ENCODE data around the gene SUCLG2. TPM values are rescaled to one million over a fixed set of nuclear protein-coding genes. Genes with fewer than 3 reads are reported as not detected.
A peak's percentile ranks its signal among the peaks of the same experiment; 100 is the strongest.

SUCLG2 gene
- total RNA-seq, 1 donor: 56.8 TPM

DNA sequence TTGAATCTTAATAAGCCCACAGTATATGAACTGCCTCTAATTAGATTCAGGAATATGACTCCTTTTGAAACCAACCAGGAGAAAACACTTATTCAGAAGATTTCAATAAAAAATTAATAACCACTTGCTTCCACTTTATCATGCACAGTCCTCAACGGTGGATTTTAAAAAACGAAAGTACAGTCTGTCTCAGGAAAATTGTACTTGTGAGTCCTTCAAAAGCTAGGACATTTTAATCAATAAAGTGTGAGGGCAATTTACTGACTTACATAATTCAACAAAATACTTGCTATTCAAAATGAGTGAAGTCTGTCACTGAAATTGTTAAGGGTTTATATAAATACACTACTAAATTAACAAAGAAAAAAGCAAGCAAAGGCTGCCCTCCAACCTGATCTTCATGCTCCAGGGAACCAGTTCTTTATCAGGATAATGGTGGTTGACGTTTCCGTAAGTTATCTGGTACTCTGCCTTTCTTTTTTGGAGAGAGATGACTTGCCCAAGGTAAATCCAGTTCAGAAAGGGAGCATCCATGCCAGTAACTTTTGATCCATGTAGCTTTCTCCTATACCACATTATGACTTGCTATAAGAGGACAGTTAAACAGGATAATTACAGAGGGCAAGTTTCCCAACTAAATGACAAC lies 17.0 kb downstream of the SUCLG2 start:
- H3K4me2 ChIP-seq (ENCODE audit: insufficient read depth, low read length): no peak overlapping the region
- H3K27me3 ChIP-seq (ENCODE audit: insufficient read depth, low read length): no peaks in the 10 kb centered on the region
- peaks cover 35% of the 10 kb centered on the region for H3K4me1 ChIP-seq (ENCODE audit: insufficient read depth, low read length)
- peaks cover 5% of the 10 kb centered on the region for H4K20me1 ChIP-seq (ENCODE audit: insufficient read depth, low read length)
- peak overlapping the region; percentile 9 for H3K27ac ChIP-seq (ENCODE audit: low read depth, low read length)
- no peaks in the 10 kb centered on the region for H3K36me3 ChIP-seq (ENCODE audit: insufficient read depth, low read length)
- no peak overlapping the region for H3K4me3 ChIP-seq (ENCODE audit: insufficient read depth, low read length)
- TF ChIP-seq, protein P1, sequence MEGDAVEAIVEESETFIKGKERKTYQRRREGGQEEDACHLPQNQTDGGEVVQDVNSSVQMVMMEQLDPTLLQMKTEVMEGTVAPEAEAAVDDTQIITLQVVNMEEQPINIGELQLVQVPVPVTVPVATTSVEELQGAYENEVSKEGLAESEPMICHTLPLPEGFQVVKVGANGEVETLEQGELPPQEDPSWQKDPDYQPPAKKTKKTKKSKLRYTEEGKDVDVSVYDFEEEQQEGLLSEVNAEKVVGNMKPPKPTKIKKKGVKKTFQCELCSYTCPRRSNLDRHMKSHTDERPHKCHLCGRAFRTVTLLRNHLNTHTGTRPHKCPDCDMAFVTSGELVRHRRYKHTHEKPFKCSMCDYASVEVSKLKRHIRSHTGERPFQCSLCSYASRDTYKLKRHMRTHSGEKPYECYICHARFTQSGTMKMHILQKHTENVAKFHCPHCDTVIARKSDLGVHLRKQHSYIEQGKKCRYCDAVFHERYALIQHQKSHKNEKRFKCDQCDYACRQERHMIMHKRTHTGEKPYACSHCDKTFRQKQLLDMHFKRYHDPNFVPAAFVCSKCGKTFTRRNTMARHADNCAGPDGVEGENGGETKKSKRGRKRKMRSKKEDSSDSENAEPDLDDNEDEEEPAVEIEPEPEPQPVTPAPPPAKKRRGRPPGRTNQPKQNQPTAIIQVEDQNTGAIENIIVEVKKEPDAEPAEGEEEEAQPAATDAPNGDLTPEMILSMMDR (IDR thresholded peaks at IDR 0.05; ENCODE audit: extremely low read depth, low read depth, low read length): no peak
- no peak overlapping the region for H2AFZ ChIP-seq (ENCODE audit: low read length)
- peaks cover 71% of the 10 kb centered on the region for H3K79me2 ChIP-seq (ENCODE audit: insufficient read depth, low read length)
- H3K9me3 ChIP-seq (ENCODE audit: low read depth, low read length): no peaks in the 10 kb centered on the region
- DNase-seq (ENCODE audit: insufficient read length, low spot score, missing footprints): no peak

DNA sequence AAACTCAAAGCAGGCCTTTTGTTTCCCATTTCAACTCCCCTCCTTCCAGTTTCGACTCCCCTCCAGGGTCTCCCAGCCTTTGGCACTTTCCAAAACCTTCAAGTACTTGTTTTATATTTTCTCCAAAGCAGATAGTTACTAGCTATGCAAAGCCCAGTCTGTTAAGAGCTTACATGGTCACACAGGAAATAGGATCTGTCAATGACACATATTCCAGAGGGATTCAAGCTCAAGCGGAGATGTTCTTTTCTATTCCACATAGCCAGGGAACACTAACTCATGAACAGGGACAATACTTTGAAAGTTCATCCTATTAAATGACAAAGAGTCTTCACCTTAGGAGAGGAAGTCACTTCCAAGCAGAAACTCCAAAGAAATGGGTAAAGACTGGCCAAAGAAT lies 18.6 kb downstream of the SUCLG2 start:
- Histone ChIP-seq H3K4me3 (ENCODE audit: insufficient read depth, low read length) (peak overlapping the region; percentile 3), H3K4me2 (ENCODE audit: insufficient read depth, low read length) (peak overlapping the region; percentile 65), H3K4me1 (ENCODE audit: insufficient read depth, low read length) (peaks cover 34% of the 10 kb centered on the region), H4K20me1 (ENCODE audit: insufficient read depth, low read length) (peaks cover 9% of the 10 kb centered on the region), H3K79me2 (ENCODE audit: insufficient read depth, low read length) (peaks cover 72% of the 10 kb centered on the region), H3K36me3 (ENCODE audit: insufficient read depth, low read length) (no peaks in the 10 kb centered on the region), H3K27me3 (ENCODE audit: insufficient read depth, low read length) (no peaks in the 10 kb centered on the region), H2AFZ (ENCODE audit: low read length) (no peak overlapping the region), H3K27ac (ENCODE audit: low read depth, low read length) (peak overlapping the region; percentile 78), H3K9me3 (ENCODE audit: low read depth, low read length) (no peaks in the 10 kb centered on the region)
- TF ChIP-seq, protein P1 (IDR thresholded peaks at IDR 0.05; ENCODE audit: extremely low read depth, low read depth, low read length): no peak
- no peak for DNase-seq (ENCODE audit: insufficient read length, low spot score, missing footprints)

GRCh38 chr3:67635257-67635656 lies 19.2 kb downstream of the SUCLG2 start:
- Histone ChIP-seq H3K4me1 (ENCODE audit: insufficient read depth, low read length) (peaks cover 29% of the 10 kb centered on the region), H3K36me3 (ENCODE audit: insufficient read depth, low read length) (no peaks in the 10 kb centered on the region), H3K4me2 (ENCODE audit: insufficient read depth, low read length) (peak overlapping the region; percentile 65), H3K27me3 (ENCODE audit: insufficient read depth, low read length) (no peaks in the 10 kb centered on the region), H3K27ac (ENCODE audit: low read depth, low read length) (peak overlapping the region; percentile 78), H3K9me3 (ENCODE audit: low read depth, low read length) (no peaks in the 10 kb centered on the region), H2AFZ (ENCODE audit: low read length) (no peak overlapping the region), H4K20me1 (ENCODE audit: insufficient read depth, low read length) (peaks cover 11% of the 10 kb centered on the region), H3K4me3 (ENCODE audit: insufficient read depth, low read length) (peak overlapping the region; percentile 1), H3K79me2 (ENCODE audit: insufficient read depth, low read length) (peaks cover 77% of the 10 kb centered on the region)
- DNase-seq (ENCODE audit: insufficient read length, low spot score, missing footprints): peak; percentile 84
- TF ChIP-seq, protein P1 (IDR thresholded peaks at IDR 0.05; ENCODE audit: extremely low read depth, low read depth, low read length): no peak

DNA sequence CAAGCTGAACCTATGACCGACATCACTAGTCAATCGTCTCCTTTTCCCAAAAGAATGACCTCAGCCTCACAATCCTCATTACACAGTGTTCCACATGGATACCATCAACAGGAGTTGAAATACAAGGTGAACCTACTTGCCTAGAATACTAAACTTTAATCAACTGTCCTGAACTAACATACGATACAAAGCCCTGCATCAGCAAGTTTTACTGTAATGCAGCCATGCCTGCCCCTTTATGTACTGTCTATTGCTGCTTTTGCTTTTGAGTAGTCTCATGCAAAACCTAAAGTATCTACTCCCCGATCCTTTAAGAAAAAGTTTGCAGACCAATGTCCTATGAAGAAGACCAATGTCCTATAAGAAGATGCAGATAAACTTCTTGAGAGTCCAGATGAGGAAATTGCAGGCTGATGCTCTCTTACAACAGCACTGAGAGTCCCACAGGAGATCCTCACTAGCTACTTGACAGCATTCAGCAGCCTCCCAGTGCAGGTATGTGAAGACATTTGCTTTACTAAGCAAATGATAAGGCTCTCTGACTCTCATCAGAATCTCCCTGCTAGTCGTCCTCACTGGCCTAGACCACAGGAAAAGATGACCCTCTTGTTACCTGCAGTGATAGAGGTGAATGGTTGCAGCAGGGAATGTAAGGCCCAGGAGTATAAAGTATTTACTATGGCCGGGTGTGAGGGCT lies 23.6 kb downstream of the SUCLG2 start:
- Histone ChIP-seq H3K79me2 (ENCODE audit: insufficient read depth, low read length) (peaks cover 77% of the 10 kb centered on the region), H3K27ac (ENCODE audit: low read depth, low read length) (no peak overlapping the region), H3K36me3 (ENCODE audit: insufficient read depth, low read length) (no peaks in the 10 kb centered on the region), H3K4me1 (ENCODE audit: insufficient read depth, low read length) (peaks cover 18% of the 10 kb centered on the region), H2AFZ (ENCODE audit: low read length) (no peak overlapping the region), H3K4me2 (ENCODE audit: insufficient read depth, low read length) (no peak overlapping the region), H3K9me3 (ENCODE audit: low read depth, low read length) (no peaks in the 10 kb centered on the region), H3K4me3 (ENCODE audit: insufficient read depth, low read length) (no peak overlapping the region), H3K27me3 (ENCODE audit: insufficient read depth, low read length) (no peaks in the 10 kb centered on the region), H4K20me1 (ENCODE audit: insufficient read depth, low read length) (peaks cover 18% of the 10 kb centered on the region)
- DNase-seq (ENCODE audit: insufficient read length, low spot score, missing footprints): no peak
- TF ChIP-seq, protein P1 (IDR thresholded peaks at IDR 0.05; ENCODE audit: extremely low read depth, low read depth, low read length): no peak
